GM12864 (cell line): ENCODE data around the gene SVOP.
"Not testable (repeated sequence)": the region's sequence is repeated elsewhere in the genome, so short reads cannot be mapped to it uniquely, and the experiment has no call there.

ENCODE experiments used
- DNase-seq: peaks from one replicate; pipeline ENCODE4 v3.0.0-alpha.2; 2011; ENCODE audit warnings: low read depth
- H3K4me3 ChIP-seq: 2 replicates; pipeline ENCODE4 v1.5.1; 2011; ENCODE audit warnings: mild to moderate bottlenecking, low read depth, low read length, control low read depth
- CTCF ChIP-seq: IDR thresholded peaks from 2 replicates; pipeline ENCODE4 v1.5.1; 2011; ENCODE audit warnings: low read depth, mild to moderate bottlenecking, moderate library complexity, low read length, control low read depth, inconsistent platforms; ENCODE audit errors: missing control alignments

The SVOP gene

DNA sequence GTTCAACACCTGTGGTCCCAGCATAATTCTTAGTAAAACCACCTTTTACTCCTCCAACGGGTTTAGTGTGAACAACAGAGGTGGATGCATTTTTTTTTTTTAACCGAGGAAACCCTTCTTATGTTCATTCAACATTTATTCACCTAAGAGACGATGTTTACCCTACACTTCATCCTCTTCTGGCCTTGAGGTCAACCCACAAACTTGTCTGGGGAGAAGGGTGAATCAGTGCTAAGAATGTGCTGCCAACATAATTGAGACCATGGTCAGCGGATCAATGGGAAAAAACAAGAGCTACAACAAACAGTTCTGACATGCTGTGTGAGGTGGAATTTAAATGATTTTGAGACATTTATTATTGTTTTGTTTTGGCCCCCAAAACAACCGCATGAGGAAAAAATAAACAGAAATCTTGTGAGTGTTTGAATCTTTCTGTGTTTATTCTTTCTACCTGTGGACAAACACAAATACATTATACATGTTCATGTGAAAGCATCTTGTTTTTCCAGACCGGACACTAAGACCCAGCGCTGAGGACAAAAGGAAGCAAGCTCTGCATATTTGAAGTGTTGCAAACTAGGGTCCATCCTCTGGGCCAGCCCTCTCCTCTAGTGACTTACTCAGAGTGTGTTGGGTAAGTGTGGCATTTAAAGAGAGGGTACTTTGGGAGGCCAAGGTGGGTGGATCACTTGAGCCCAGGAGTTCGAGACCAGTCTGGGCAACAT is 26.4 kb upstream of the SVOP start:
- no peak for TF ChIP-seq CTCF
- no peak overlapping the region for H3K4me3 ChIP-seq
- no peak for DNase-seq

DNA sequence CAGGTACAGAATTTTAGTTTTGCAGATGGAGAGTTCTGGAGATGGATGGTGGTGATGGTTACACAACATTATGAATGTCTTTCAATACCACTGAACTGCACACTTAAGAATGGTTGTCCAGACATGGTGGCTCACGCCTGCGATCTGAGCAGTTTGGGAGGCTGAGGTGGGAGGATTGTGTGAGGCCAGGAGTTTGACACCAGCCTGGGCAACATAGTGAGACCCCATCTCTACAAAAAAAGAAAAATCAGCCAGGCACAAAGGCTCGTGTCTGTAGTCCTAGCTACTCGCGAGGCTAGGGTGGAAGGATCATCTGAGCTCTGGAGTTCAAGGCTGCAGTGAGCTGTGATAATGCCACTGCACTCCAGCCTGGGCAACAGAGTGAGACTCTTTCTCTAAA is 23.4 kb upstream of the SVOP start:
- H3K4me3 ChIP-seq = no peak overlapping the region
- DNase-seq = no peak
- no peak for TF ChIP-seq CTCF

- no peak for TF ChIP-seq CTCF
- DNase-seq = no peak
- no peak overlapping the region for H3K4me3 ChIP-seq
Observed at GRCh38 chr12:109036975-109037374, 16.1 kb upstream of the SVOP start.

DNA sequence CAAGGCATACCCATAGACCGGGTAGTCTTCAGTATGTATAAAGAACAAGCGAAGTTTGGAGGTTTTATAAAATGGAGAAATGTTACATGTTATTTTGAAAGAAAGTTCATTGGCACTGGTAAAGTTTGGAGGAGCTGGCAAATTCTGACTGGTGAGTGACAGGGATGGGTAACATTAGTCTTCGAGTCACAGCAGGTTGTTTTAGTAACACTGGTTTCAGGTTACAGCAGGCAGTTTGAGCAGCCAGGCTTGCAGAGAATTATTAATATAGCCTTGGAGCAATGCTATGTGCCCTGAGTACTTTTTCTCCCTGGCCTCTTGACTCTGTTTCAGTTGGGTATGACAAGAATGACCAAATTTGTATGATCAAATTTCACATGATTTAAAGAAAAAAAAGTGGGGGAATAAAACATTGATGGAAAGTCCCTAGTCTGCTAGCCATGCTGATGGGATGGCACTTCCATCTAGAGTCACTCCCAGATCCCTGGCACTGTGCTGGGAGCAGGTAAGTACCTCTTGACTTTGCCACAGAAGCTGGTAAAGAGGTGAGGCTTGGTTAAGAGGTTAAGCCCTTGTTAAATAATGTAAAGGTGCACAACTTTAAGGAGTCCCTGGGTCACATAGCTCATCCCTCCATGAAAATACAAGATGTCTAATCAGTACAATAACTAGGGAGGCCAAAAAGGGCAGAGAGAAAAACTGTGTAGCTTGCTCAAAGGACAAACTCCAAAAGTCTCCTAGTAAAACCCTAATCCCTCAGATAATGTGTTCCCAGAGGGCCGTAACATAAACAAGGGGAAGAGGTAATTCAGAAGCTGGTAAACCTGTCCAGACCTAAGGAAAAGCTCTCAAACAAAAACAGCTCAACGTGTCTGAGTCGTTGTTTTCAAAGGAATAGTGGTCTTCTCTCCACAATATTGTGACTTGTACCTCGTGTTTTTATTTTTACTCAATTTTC is 12.7 kb upstream of the SVOP start:
- no peak for TF ChIP-seq CTCF
- H3K4me3 ChIP-seq = no peak overlapping the region
- no peak for DNase-seq

DNA sequence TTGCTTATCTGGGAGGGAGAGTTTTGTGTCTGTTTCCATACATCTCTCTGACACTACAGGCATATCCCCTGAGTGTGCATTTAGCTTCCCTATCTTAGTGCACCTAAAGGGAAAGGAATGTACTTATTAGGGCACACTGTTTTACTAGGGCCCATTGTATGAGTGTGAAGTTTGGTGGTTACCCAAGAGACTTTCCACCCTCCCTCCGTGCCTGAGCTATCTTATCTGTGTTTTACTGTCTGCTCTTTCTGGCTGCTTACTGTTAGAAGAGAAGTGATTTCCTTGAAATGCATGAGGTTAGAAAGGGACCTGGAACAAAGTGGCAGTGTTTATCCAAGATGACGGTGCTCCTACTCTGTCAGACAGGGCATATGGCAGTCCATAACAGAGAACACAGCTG is 8.5 kb upstream of the SVOP start:
- TF ChIP-seq CTCF = no peak
- H3K4me3 ChIP-seq = no peak overlapping the region
- no peak for DNase-seq

DNA sequence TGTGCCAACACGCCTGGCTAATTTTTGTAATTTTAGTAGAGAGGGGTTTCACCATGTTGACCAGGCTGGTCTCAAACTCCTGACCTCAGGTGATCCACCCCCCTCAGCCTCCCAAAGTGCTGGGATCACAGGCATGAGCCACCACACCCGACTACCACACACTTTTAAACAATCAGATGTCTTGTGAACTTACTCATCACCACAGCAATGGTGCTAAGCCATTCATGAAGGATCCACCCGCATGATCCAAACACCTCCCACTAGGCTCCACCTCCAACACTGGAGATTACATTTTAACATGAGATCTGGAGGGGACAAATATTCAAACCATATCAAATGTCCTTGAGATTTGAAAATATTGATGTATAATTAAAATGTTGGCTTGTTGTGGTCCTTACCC is 7.8 kb upstream of the SVOP start:
- not testable (repeated sequence) for DNase-seq, H3K4me3 ChIP-seq

DNA sequence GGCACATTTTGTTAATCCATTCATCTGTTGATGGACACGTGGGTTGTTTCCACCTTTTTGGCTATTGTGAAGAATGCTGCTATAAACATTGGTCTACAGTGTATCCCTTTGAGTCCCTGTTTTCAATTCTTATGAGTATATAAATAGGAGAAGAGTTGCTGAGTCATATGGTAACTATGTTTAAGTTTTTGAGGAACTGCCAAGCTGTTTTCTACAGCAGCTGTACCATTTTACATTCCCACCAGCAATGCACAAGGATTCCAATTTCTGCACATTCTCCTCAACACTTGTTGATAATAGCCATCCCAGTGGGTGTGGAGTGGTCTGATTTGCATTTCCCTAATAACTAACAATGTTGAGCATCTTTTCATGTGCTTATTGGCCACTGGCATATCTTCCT is 6.9 kb upstream of the SVOP start:
- H3K4me3 ChIP-seq = no peak overlapping the region
- no peak for DNase-seq
- no peak for TF ChIP-seq CTCF
